Activated CD8-positive, alpha-beta T cell treated with anti-CD3 and anti-CD28 coated beads, Interleukin-2, amount 10 ng/mL, durations not matched to agents 7 days and 5 days (primary cell): ENCODE measurements around the gene STIMATE. TPM values are rescaled to one million over a fixed set of nuclear protein-coding genes. Genes with fewer than 3 reads are reported as not detected.
A peak's percentile ranks its signal among the peaks of the same experiment; 100 is the strongest.

Experiments
- ATAC-seq: fragments of 150-1000 bp; cut with Tn5 transposase; one replicate; pipeline ENCODE4 v1.10.0; 2021; ENCODE audit warnings: moderate library complexity
- CTCF ChIA-PET: fragments of 350-600 bp; sonication (Branson Sonifier 250); formaldehyde crosslinking; loops from one replicate; lab custom pipeline; 2021; ENCODE audit warnings: antibody characterized with exemption; lab: Charles Lee
- POLR2A ChIA-PET: fragments of 350-600 bp; sonication (Branson Sonifier 250); formaldehyde crosslinking; loops from one replicate; lab custom pipeline; 2021; ENCODE audit warnings: antibody characterized with exemption; lab: Charles Lee
- DNase-seq: peaks from one replicate; pipeline ENCODE4 v3.0.0-alpha.2; 2020
- H3K27ac Mint-ChIP-seq: one replicate; pipeline ENCODE4 v1.8.0; 2021; ENCODE audit warnings: mild to moderate bottlenecking, mixed read lengths
- H3K27me3 Mint-ChIP-seq: one replicate; pipeline ENCODE4 v1.8.0; 2021; ENCODE audit warnings: low read depth, mixed read lengths
- H3K36me3 Mint-ChIP-seq: one replicate; pipeline ENCODE4 v1.8.0; 2021; ENCODE audit warnings: low read depth, mixed read lengths
- H3K4me1 Mint-ChIP-seq: one replicate; pipeline ENCODE4 v1.8.0; 2021; ENCODE audit warnings: low read depth, mixed read lengths
- H3K4me3 Mint-ChIP-seq: one replicate; pipeline ENCODE4 v1.8.0; 2021; ENCODE audit warnings: mild to moderate bottlenecking, mixed read lengths
- H3K9me3 Mint-ChIP-seq: one replicate; pipeline ENCODE4 v1.8.0; 2022; ENCODE audit warnings: mixed read lengths; ENCODE audit not compliant: insufficient read depth
- total RNA-seq, 2 experiments: library from RNA; stranded (reverse); gene quantifications; one replicate each; pipeline ENCODE4 v1.2.3, GENCODE V29; 2021

The STIMATE gene
- total RNA-seq, 2 experiments from 2014 or later, result 26.5 to 29.9 TPM

DNA sequence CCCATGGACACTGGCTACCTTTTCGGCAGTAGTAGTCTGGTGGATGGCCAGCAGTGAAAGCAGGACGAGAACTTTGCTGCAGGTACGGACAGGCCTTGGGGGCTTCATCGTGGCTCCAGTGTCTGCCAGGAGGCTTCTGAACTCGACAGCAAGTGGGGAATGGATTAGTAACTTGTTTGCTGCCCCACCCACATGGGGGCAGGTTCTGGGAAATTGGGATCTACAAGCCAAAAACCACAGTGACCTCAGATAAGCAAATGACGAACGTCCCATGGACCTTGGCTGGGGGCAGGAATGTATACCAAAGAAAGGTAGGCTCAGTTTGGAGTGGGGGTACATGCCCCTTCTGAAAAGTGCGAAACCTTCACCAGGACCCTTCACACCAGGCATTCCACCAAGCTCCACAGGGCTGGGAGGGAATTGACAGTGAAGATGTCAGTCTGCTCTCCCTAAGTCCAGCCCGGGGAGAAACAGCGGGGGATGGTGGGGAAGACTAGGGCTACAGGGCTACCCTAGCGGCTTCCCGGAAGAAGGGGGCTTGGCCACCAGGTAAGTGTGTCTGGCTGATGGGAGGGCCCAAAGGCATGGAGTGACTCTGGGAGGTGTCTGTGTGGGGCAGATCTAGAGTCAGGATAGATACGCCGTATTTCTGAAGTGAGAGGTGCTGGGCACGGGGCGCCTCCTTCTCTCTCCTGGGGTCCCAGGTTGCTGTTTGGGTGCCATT is 66.7 kb downstream of the STIMATE start, which contains the start of gene ITIH4:
Gene ITIH4 (minus strand): TSS at position 138 of the 724 bp plus-strand sequence. CDS start 30 bp downstream, at position 108.
- no peak within 1 kb of the TSS for H3K4me3 Mint-ChIP-seq
- ChIA-PET POLR2A (no interaction called here), CTCF (interaction anchor here (1.7 kb wide), 1 partner anchor 10 kb away, joined by 4 read pairs; no protein-coding TSS in a partner anchor)
- no peaks in the 10 kb centered on the region for H3K27me3 Mint-ChIP-seq
- H3K9me3 Mint-ChIP-seq, result no peaks in the 10 kb centered on the region
- DNase-seq (no peak), ATAC-seq (no peak)
- no peaks in the 10 kb centered on the region for H3K36me3 Mint-ChIP-seq
- peaks cover 16% of the 10 kb centered on the region for H3K4me1 Mint-ChIP-seq
- no peak within 1 kb of the TSS for H3K27ac Mint-ChIP-seq

- Mint-ChIP-seq H3K36me3 (peaks cover 2% of the 10 kb centered on the region), H3K27ac (no peak overlapping the region), H3K4me3 (no peak overlapping the region), H3K27me3 (no peaks in the 10 kb centered on the region), H3K4me1 (peaks cover 16% of the 10 kb centered on the region), H3K9me3 (no peaks in the 10 kb centered on the region)
- ChIA-PET POLR2A (no interaction called here), CTCF (interaction anchor here (1.7 kb wide), 1 partner anchor 9 kb away, joined by 4 read pairs; no protein-coding TSS in a partner anchor)
- DNase-seq (no peak), ATAC-seq (no peak)
Observed at GRCh38 chr3:52829906-52830463, 67.4 kb downstream of the STIMATE start.

- Mint-ChIP-seq H3K27me3 (no peaks in the 10 kb centered on the region), H3K4me1 (peaks cover 16% of the 10 kb centered on the region), H3K36me3 (peaks cover 3% of the 10 kb centered on the region), H3K4me3 (no peak overlapping the region), H3K9me3 (no peaks in the 10 kb centered on the region), H3K27ac (no peak overlapping the region)
- DNase-seq (no peak), ATAC-seq (no peak)
- ChIA-PET POLR2A (no interaction called here), CTCF (interaction anchor here (1.7 kb wide), 1 partner anchor 9 kb away, joined by 4 read pairs; no protein-coding TSS in a partner anchor)
Observed at GRCh38 chr3:52829482-52829881, 67.9 kb downstream of the STIMATE start.

GRCh38 chr3:52827866-52828376 is 69.4 kb downstream of the STIMATE start:
- H3K4me3 Mint-ChIP-seq, result no peak overlapping the region
- ATAC-seq, result no peak
- H3K27ac Mint-ChIP-seq, result no peak overlapping the region
- ChIA-PET CTCF (no interaction called here), POLR2A (no interaction called here)
- H3K36me3 Mint-ChIP-seq, result peaks cover 3% of the 10 kb centered on the region
- no peak for DNase-seq
- H3K9me3 Mint-ChIP-seq, result no peaks in the 10 kb centered on the region
- no peaks in the 10 kb centered on the region for H3K27me3 Mint-ChIP-seq
- peaks cover 16% of the 10 kb centered on the region for H3K4me1 Mint-ChIP-seq

DNA sequence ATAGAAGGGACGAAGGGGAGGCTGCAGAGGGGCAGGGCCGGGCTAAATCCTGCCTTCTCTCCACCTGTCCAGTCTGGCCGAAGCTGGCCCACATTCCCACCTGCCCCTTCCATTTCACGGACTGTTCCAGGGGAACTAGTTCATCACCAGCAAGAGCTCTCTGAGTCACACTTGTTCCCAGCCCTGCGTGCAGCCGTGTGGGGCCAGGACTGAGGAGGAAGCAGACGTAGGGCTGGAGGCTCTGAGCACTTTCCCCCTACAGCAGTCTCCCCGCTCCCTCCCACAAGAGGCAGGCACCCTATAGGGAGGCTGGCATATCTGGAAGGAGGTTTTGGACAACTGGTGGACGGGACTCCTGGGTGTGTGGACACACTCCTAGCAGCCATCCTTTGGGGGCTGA is 69.9 kb downstream of the STIMATE start:
- Mint-ChIP-seq H3K9me3 (no peaks in the 10 kb centered on the region), H3K27me3 (no peaks in the 10 kb centered on the region), H3K27ac (no peak overlapping the region), H3K4me3 (no peak overlapping the region), H3K36me3 (peaks cover 3% of the 10 kb centered on the region), H3K4me1 (peaks cover 16% of the 10 kb centered on the region)
- ChIA-PET CTCF (no interaction called here), POLR2A (no interaction called here)
- DNase-seq (no peak), ATAC-seq (no peak)

DNA sequence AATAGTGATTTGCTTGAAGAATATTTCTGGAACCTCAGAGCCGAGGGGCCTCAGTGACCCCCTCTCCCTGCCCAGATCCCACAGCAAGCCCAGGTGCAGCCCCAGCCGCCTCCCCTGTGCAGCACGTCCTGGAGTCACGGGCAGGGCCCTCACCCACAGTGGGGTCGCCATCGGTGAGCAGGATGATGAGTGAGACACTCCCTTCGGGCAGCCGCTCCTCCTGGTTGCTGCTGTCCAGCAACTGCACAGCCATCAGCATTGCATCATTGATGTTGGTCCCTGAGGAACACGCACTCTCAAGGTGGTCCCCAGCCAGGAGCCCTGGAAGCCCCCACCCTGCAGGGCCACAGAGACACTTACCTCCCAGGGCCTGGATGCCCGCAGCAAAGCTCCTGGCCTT is 73.3 kb downstream of the STIMATE start:
- Mint-ChIP-seq H3K36me3 (peaks cover 3% of the 10 kb centered on the region), H3K9me3 (no peaks in the 10 kb centered on the region), H3K27ac (no peak overlapping the region), H3K4me3 (no peak overlapping the region), H3K27me3 (no peaks in the 10 kb centered on the region), H3K4me1 (no peaks in the 10 kb centered on the region)
- ChIA-PET CTCF (no interaction called here), POLR2A (no interaction called here)
- DNase-seq (no peak), ATAC-seq (no peak)

DNA sequence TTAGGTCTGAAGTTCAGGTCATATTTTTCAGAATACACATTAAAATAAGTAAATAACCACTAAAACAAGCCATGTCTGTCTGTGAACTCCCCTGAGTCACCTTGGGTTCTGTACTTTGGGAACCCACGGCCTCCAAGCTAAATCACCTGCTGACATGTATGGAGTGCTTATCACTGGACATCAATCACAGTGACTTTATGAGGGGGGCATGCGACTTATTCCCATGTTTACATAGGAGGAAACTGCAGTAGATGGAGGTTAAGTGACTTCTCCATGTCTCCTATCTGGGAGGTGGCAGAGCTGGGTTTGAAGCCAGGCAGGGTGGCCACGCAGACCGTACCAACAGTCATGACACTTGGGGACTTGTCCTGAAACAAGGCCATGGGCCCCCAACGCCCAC is 75.0 kb downstream of the STIMATE start:
- no peak for ATAC-seq
- H3K27ac Mint-ChIP-seq, result no peak overlapping the region
- ChIA-PET POLR2A (interaction anchor here (0.6 kb wide), 1 partner anchor 135 kb away, joined by 5 read pairs; no protein-coding TSS in a partner anchor), CTCF (interaction anchor here (1.1 kb wide), 1 partner anchor 30 kb away, joined by 4 read pairs; no protein-coding TSS in a partner anchor)
- H3K9me3 Mint-ChIP-seq, result no peaks in the 10 kb centered on the region
- no peak for DNase-seq
- H3K36me3 Mint-ChIP-seq, result peaks cover 3% of the 10 kb centered on the region
- H3K27me3 Mint-ChIP-seq, result no peaks in the 10 kb centered on the region
- no peaks in the 10 kb centered on the region for H3K4me1 Mint-ChIP-seq
- no peak overlapping the region for H3K4me3 Mint-ChIP-seq

- ChIA-PET CTCF (interaction anchor here (0.5 to 1.9 kb wide), 14 partner anchors 9 to 114 kb away, joined by 3 to 9 read pairs (median 5); partner anchors contain the start of genes ITIH4, NEK4 and STIMATE), POLR2A (no interaction called here)
- peaks cover 3% of the 10 kb centered on the region for H3K36me3 Mint-ChIP-seq
- peak; percentile 38 for DNase-seq
- no peaks in the 10 kb centered on the region for H3K27me3 Mint-ChIP-seq
- H3K4me1 Mint-ChIP-seq, result no peaks in the 10 kb centered on the region
- H3K4me3 Mint-ChIP-seq, result no peak overlapping the region
- ATAC-seq, result peak; percentile 58
- H3K9me3 Mint-ChIP-seq, result no peaks in the 10 kb centered on the region
- no peak overlapping the region for H3K27ac Mint-ChIP-seq
Observed at GRCh38 chr3:52820736-52821135, 76.6 kb downstream of the STIMATE start.

GRCh38 chr3:52819936-52820335 is 77.4 kb downstream of the STIMATE start:
- no peak for ATAC-seq
- Mint-ChIP-seq H3K4me1 (no peaks in the 10 kb centered on the region), H3K4me3 (no peak overlapping the region), H3K27me3 (no peaks in the 10 kb centered on the region), H3K9me3 (no peaks in the 10 kb centered on the region), H3K36me3 (no peaks in the 10 kb centered on the region), H3K27ac (no peak overlapping the region)
- POLR2A ChIA-PET, result no interaction called here
- CTCF ChIA-PET, result interaction anchor here (0.7 to 1.9 kb wide), 7 partner anchors 8 to 115 kb away, joined by 3 to 9 read pairs (median 5); partner anchors contain the start of gene ITIH4
- DNase-seq, result no peak

- Mint-ChIP-seq H3K36me3 (no peaks in the 10 kb centered on the region), H3K4me1 (no peaks in the 10 kb centered on the region), H3K27ac (no peak overlapping the region), H3K27me3 (no peaks in the 10 kb centered on the region), H3K4me3 (no peak overlapping the region), H3K9me3 (no peaks in the 10 kb centered on the region)
- ChIA-PET CTCF (no interaction called here), POLR2A (no interaction called here)
- DNase-seq (no peak), ATAC-seq (no peak)
Observed at GRCh38 chr3:52817860-52818259, 79.5 kb downstream of the STIMATE start.

GRCh38 chr3:52817221-52817620 is 80.1 kb downstream of the STIMATE start:
- ATAC-seq, result no peak
- Mint-ChIP-seq H3K9me3 (no peaks in the 10 kb centered on the region), H3K36me3 (no peaks in the 10 kb centered on the region), H3K27ac (no peak overlapping the region), H3K27me3 (no peaks in the 10 kb centered on the region), H3K4me3 (no peak overlapping the region), H3K4me1 (no peaks in the 10 kb centered on the region)
- POLR2A ChIA-PET, result no interaction called here
- DNase-seq, result no peak
- CTCF ChIA-PET, result interaction anchor here (0.9 kb wide), 1 partner anchor 18 kb away, joined by 4 read pairs; no protein-coding TSS in a partner anchor

DNA sequence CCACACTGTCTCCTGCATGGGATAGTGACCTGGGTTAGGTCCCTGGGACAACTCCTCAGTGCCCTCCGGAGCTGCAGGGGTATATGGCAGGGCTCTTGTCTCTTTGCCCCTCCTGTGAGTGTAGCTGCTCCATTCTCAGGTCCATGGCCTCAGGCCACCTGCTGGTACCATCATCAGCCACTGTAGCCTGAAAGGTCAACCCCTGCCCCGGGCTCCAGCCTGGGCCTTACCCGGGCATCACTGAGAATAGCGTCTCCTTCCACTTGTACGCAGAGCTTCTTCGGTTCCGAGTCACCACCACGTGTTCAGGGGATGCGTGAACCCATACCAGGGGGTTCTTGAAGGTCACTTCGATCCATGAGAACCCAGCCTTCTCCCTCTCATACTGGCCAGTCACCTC is 80.7 kb downstream of the STIMATE start:
- ATAC-seq, result no peak
- CTCF ChIA-PET, result interaction anchor here (0.9 kb wide), 1 partner anchor 18 kb away, joined by 4 read pairs; no protein-coding TSS in a partner anchor

More for the DNA sequence above, 80.7 kb downstream of the STIMATE start:
- Mint-ChIP-seq H3K4me3 (no peak overlapping the region), H3K27ac (no peak overlapping the region), H3K36me3 (no peaks in the 10 kb centered on the region), H3K9me3 (no peaks in the 10 kb centered on the region), H3K27me3 (no peaks in the 10 kb centered on the region), H3K4me1 (no peaks in the 10 kb centered on the region)
- POLR2A ChIA-PET, result no interaction called here
- no peak for DNase-seq
